Measurements from ENCODE around the gene LCTL.
"Not testable (repeated sequence)": the region's sequence is repeated elsewhere in the genome, so short reads cannot be mapped to it uniquely, and the experiment has no call there.

The LCTL gene

GRCh38 chr15:66503041-66503648 is 62.7 kb downstream of the LCTL start:
- not testable (repeated sequence) for DNase-seq (ENCODE audit: low read depth in 2 of 3, low spot score in 2 of 3)

GRCh38 chr15:66502491-66502890 is 63.3 kb downstream of the LCTL start:
- DNase-seq (ENCODE audit: low read depth in 2 of 3, low spot score in 2 of 3) = no peak

- DNase-seq (ENCODE audit: low read depth in 2 of 3, low spot score in 2 of 3) = not testable (repeated sequence)
Observed at GRCh38 chr15:66500346-66500745, 65.5 kb downstream of the LCTL start.

- no peak for DNase-seq (ENCODE audit: low read depth in 2 of 3, low spot score in 2 of 3)
Observed at GRCh38 chr15:66498501-66499386, 67.1 kb downstream of the LCTL start.
